Measurements from ENCODE around the gene C3.

C3 gene

GRCh38 chr19:6745965-6746364 is 25.5 kb upstream of the C3 start:
- no peak for DNase-seq

- peak in 46 of 58 donors; percentile 5 to 78 (median 41) for DNase-seq
Measured at GRCh38 chr19:6744381-6745301, 24.2 kb upstream of the C3 start.

GRCh38 chr19:6743714-6744380 is 23.4 kb upstream of the C3 start:
- DNase-seq, result no peak

GRCh38 chr19:6743066-6743465 is 22.6 kb upstream of the C3 start:
- no peak for DNase-seq

- DNase-seq, result peak in 3 of 58 donors; percentile 15 to 30 (median 18)
Measured at GRCh38 chr19:6740589-6741343, 20.3 kb upstream of the C3 start.

GRCh38 chr19:6739883-6740588 is 19.6 kb upstream of the C3 start:
- no peak for DNase-seq

GRCh38 chr19:6739390-6739882 is 19.0 kb upstream of the C3 start, which contains the start of gene TRIP10:
Gene TRIP10 (plus strand): TSS chr19:6739680. CDS start chr19:6739762, 82 bp downstream.
- DNase-seq, result peak in 54 of 58 donors; percentile 6 to 80 (median 64)

- peak in 3 of 58 donors; percentile 40 to 54 (median 54) for DNase-seq
Measured at GRCh38 chr19:6738787-6739389, 18.4 kb upstream of the C3 start.

- peak in 54 of 58 donors; percentile 22 to 100 (median 63) for DNase-seq
Measured at GRCh38 chr19:6737873-6738786, 17.7 kb upstream of the C3 start.

GRCh38 chr19:6737284-6737872 is 16.9 kb upstream of the C3 start, which contains the start of gene GPR108:
Gene GPR108 (minus strand): TSS chr19:6737580. CDS start chr19:6737576, 4 bp downstream.
- DNase-seq, result peak; percentile 96 to 100 (median 100)

GRCh38 chr19:6736917-6737283 is 16.4 kb upstream of the C3 start:
- peak in 5 of 58 donors; percentile 42 to 65 (median 56) for DNase-seq

GRCh38 chr19:6736169-6736916 is 15.9 kb upstream of the C3 start:
- DNase-seq, result peak in 51 of 58 donors; percentile 9 to 72 (median 47)

GRCh38 chr19:6735181-6735911 is 14.9 kb upstream of the C3 start:
- no peak for DNase-seq

GRCh38 chr19:6734096-6734696 is 13.7 kb upstream of the C3 start:
- no peak for DNase-seq

GRCh38 chr19:6733338-6734095 is 13.1 kb upstream of the C3 start:
- DNase-seq, result no peak

GRCh38 chr19:6732803-6733337 is 12.4 kb upstream of the C3 start:
- no peak for DNase-seq

All from anterior cingulate cortex (tissue), 58 donors.